ENCODE results near the gene MARCHF6.

MARCHF6 gene

GRCh38 chr5:10323588-10324488 lies 29.7 kb upstream of the MARCHF6 start:
- Histone ChIP-seq H3K4me3 (no peak overlapping the region), H3K27ac (no peak overlapping the region)

- H3K27ac ChIP-seq, result no peak overlapping the region
- no peak overlapping the region for H3K4me3 ChIP-seq
Measured at GRCh38 chr5:10324518-10325370, 28.8 kb upstream of the MARCHF6 start.

GRCh38 chr5:10328323-10328722 lies 25.2 kb upstream of the MARCHF6 start:
- no peak overlapping the region for H3K27ac ChIP-seq
- H3K4me3 ChIP-seq, result no peak overlapping the region

GRCh38 chr5:10329446-10329819 lies 24.1 kb upstream of the MARCHF6 start:
- Histone ChIP-seq H3K27ac (peak overlapping the region in 1 of 21 experiments; percentile 22), H3K4me3 (no peak overlapping the region)

- Histone ChIP-seq H3K27ac (peak overlapping the region in 3 of 21 experiments; percentile 8 to 29 (median 28)), H3K4me3 (no peak overlapping the region)
Measured at GRCh38 chr5:10329820-10330481, 23.5 kb upstream of the MARCHF6 start.

GRCh38 chr5:10330511-10331230 lies 22.8 kb upstream of the MARCHF6 start:
- Histone ChIP-seq H3K4me3 (no peak overlapping the region), H3K27ac (peak overlapping the region in 4 of 21 experiments; percentile 8 to 29 (median 22))

- H3K27ac ChIP-seq, result peak overlapping the region in 2 of 21 experiments; percentile 1 to 15
- no peak overlapping the region for H3K4me3 ChIP-seq
Measured at GRCh38 chr5:10331341-10331796, 22.1 kb upstream of the MARCHF6 start.

- H3K4me3 ChIP-seq, result no peak overlapping the region
- no peak overlapping the region for H3K27ac ChIP-seq
Measured at GRCh38 chr5:10332301-10332700, 21.2 kb upstream of the MARCHF6 start.

- Histone ChIP-seq H3K4me3 (peak overlapping the region; percentile 23 to 55 (median 37)), H3K27ac (peak overlapping the region in 8 of 21 experiments; percentile 1 to 77 (median 44))
Measured at GRCh38 chr5:10333154-10334006, 20.1 kb upstream of the MARCHF6 start.

- Histone ChIP-seq H3K4me3 (no peak overlapping the region), H3K27ac (no peak overlapping the region)
Measured at GRCh38 chr5:10334831-10335230, 18.7 kb upstream of the MARCHF6 start.

GRCh38 chr5:10335711-10336470 lies 17.6 kb upstream of the MARCHF6 start:
- Histone ChIP-seq H3K27ac (no peak overlapping the region), H3K4me3 (no peak overlapping the region)

- Histone ChIP-seq H3K27ac (no peak overlapping the region), H3K4me3 (no peak overlapping the region)
Measured at GRCh38 chr5:10337107-10337506, 16.4 kb upstream of the MARCHF6 start.

GRCh38 chr5:10337986-10338385 lies 15.5 kb upstream of the MARCHF6 start:
- Histone ChIP-seq H3K27ac (no peak overlapping the region), H3K4me3 (no peak overlapping the region)

- Histone ChIP-seq H3K27ac (no peak overlapping the region), H3K4me3 (no peak overlapping the region)
Measured at GRCh38 chr5:10338686-10339057, 14.8 kb upstream of the MARCHF6 start.

- H3K27ac ChIP-seq, result no peak overlapping the region
- H3K4me3 ChIP-seq, result no peak overlapping the region
Measured at GRCh38 chr5:10339058-10339811, 14.3 kb upstream of the MARCHF6 start.

- Histone ChIP-seq H3K4me3 (no peak overlapping the region), H3K27ac (no peak overlapping the region)
Measured at GRCh38 chr5:10339958-10340357, 13.5 kb upstream of the MARCHF6 start.

GRCh38 chr5:10343486-10343885 lies 10.0 kb upstream of the MARCHF6 start:
- Histone ChIP-seq H3K27ac (no peak overlapping the region), H3K4me3 (no peak overlapping the region)

Measured in skin epidermis (tissue), 12 donors.